HG02623 (cell line): ENCODE measurements around the gene FSD2.
"Not testable (repeated sequence)": the region's sequence is repeated elsewhere in the genome, so short reads cannot be mapped to it uniquely, and the experiment has no call there.

Experiments
- ATAC-seq: cut with Tn5 transposase; IDR thresholded peaks from one replicate; pipeline ENCODE4 v1.9.1; 2021; ENCODE audit warnings: moderate library complexity; ENCODE audit not compliant: unreplicated experiment

Gene FSD2

GRCh38 chr15:82830427-82831173, 24.7 kb upstream of the FSD2 start:
- ATAC-seq = no peak

- no peak for ATAC-seq
Observed at GRCh38 chr15:82829234-82829633, 23.4 kb upstream of the FSD2 start.

- ATAC-seq = no peak
Observed at GRCh38 chr15:82828075-82828474, 22.2 kb upstream of the FSD2 start.

- ATAC-seq = no peak
Observed at GRCh38 chr15:82823049-82823448, 17.2 kb upstream of the FSD2 start.

GRCh38 chr15:82821851-82822250, 16.0 kb upstream of the FSD2 start:
- not testable (repeated sequence) for ATAC-seq

- not testable (repeated sequence) for ATAC-seq
Observed at GRCh38 chr15:82821396-82821795, 15.5 kb upstream of the FSD2 start.

GRCh38 chr15:82820128-82820527, 14.3 kb upstream of the FSD2 start:
- no peak for ATAC-seq

GRCh38 chr15:82812994-82813393, 7.1 kb upstream of the FSD2 start:
- no peak for ATAC-seq

GRCh38 chr15:82810890-82811426, 5.1 kb upstream of the FSD2 start:
- ATAC-seq = no peak

GRCh38 chr15:82810061-82810889, 4.4 kb upstream of the FSD2 start:
- ATAC-seq = peak; percentile 16

- peak; percentile 79 for ATAC-seq
Observed at GRCh38 chr15:82809308-82810060, 3.6 kb upstream of the FSD2 start, which contains the start of gene WHAMM. Gene WHAMM (plus strand): TSS chr15:82809628. CDS start chr15:82809727, 99 bp downstream.

- no peak for ATAC-seq
Observed at GRCh38 chr15:82808634-82809041, 2.8 kb upstream of the FSD2 start.

- ATAC-seq = no peak
Observed at GRCh38 chr15:82807920-82808633, 2.2 kb upstream of the FSD2 start.

- no peak for ATAC-seq
Observed at GRCh38 chr15:82804575-82804949, 1.3 kb downstream of the FSD2 start.

GRCh38 chr15:82803793-82804574, 1.9 kb downstream of the FSD2 start:
- no peak for ATAC-seq

- ATAC-seq = no peak
Observed at GRCh38 chr15:82802497-82802896, 3.4 kb downstream of the FSD2 start.

- ATAC-seq = no peak
Observed at GRCh38 chr15:82799183-82799841, 6.6 kb downstream of the FSD2 start.

GRCh38 chr15:82798531-82799166, 7.2 kb downstream of the FSD2 start:
- no peak for ATAC-seq

- ATAC-seq = no peak
Observed at GRCh38 chr15:82798104-82798503, 7.8 kb downstream of the FSD2 start.
